Thyroid gland (tissue), 4 donors: ENCODE data around the gene AGGF1.

Experiments used
- POLR2A ChIP-seq, 2 donors: fragments of 450-650 bp; IDR thresholded peaks; one replicate each; pipeline ENCODE4 v1.6.1; 2017; ENCODE audit warnings: antibody characterized with exemption in 2 of 2, mild to moderate bottlenecking in 2 of 2, moderate library complexity in 1 of 2
- TF ChIP-seq, protein P1 (sequence below), 6 experiments: fragments of 200-600 bp in 3 of 6; fragments of 450-650 bp in 3 of 6; sonication (generic) in 3 of 6; IDR thresholded peaks; one replicate each; pipeline ENCODE4 v1.5.1; 2016 to 2019; ENCODE audit warnings: antibody characterized with exemption in 6 of 6, mild to moderate bottlenecking in 2 of 6, inconsistent platforms in 1 of 6, moderate library complexity in 1 of 6

DNA sequence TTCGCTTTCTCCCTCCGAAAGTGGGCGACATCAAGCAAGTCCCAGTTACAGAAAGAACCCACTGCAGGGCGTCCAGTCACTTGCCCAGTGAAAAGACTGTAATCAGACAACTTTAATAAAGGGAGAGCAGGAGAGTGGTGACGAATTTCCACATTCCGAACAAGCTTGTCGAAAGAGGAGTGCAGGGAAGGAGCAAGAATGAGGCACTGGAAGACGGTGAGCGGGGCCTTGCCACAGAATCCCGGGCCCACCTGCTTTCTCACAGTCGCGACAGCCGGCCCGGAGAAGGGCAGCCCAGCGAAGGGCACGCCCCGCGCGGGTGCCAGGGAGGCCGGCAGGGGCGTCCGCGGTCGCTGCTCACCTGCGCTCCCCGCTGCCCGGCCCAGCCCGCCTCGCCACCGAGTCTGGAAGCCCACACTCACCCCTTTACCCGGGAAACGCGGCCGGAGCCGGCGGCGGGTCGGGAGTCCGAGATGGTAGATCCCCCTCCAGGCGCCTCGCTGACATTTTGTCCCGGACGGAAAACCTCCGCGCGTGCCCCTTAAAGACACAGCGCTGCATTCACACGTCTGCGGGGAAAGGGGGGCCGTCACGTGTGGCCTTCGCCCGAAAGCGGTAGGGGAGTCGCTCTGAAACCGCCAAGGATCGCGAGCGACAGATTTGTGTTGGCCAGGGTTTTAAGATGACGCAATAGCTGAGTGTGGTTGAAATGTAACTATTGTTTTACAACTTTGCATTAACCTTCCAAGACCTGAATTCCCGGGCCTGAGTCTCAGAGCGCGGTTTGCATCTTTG, 56.7 kb downstream of the AGGF1 start, which contains the start of gene ZBED3:
- TF ChIP-seq, protein P1, sequence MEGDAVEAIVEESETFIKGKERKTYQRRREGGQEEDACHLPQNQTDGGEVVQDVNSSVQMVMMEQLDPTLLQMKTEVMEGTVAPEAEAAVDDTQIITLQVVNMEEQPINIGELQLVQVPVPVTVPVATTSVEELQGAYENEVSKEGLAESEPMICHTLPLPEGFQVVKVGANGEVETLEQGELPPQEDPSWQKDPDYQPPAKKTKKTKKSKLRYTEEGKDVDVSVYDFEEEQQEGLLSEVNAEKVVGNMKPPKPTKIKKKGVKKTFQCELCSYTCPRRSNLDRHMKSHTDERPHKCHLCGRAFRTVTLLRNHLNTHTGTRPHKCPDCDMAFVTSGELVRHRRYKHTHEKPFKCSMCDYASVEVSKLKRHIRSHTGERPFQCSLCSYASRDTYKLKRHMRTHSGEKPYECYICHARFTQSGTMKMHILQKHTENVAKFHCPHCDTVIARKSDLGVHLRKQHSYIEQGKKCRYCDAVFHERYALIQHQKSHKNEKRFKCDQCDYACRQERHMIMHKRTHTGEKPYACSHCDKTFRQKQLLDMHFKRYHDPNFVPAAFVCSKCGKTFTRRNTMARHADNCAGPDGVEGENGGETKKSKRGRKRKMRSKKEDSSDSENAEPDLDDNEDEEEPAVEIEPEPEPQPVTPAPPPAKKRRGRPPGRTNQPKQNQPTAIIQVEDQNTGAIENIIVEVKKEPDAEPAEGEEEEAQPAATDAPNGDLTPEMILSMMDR (IDR thresholded peaks at IDR 0.05), result peak in 3 of 6 experiments; percentile 16 to 28 (median 26)
- TF ChIP-seq POLR2A (IDR thresholded peaks at IDR 0.05), result peak; percentile 62 to 66
